GM12801 (cell line): ENCODE results near the gene OTOP3.

ENCODE experiments used
- CTCF ChIP-seq: IDR thresholded peaks from one replicate; pipeline ENCODE4 v1.5.1; 2011; ENCODE audit warnings: control low read depth; ENCODE audit not compliant: insufficient read length; ENCODE audit errors: extremely low read depth

Gene OTOP3

GRCh38 chr17:74957935-74958740, 22.4 kb downstream of the OTOP3 start:
- TF ChIP-seq CTCF = no peak

- no peak for TF ChIP-seq CTCF
Measured at GRCh38 chr17:74959826-74960515, 24.3 kb downstream of the OTOP3 start.

DNA sequence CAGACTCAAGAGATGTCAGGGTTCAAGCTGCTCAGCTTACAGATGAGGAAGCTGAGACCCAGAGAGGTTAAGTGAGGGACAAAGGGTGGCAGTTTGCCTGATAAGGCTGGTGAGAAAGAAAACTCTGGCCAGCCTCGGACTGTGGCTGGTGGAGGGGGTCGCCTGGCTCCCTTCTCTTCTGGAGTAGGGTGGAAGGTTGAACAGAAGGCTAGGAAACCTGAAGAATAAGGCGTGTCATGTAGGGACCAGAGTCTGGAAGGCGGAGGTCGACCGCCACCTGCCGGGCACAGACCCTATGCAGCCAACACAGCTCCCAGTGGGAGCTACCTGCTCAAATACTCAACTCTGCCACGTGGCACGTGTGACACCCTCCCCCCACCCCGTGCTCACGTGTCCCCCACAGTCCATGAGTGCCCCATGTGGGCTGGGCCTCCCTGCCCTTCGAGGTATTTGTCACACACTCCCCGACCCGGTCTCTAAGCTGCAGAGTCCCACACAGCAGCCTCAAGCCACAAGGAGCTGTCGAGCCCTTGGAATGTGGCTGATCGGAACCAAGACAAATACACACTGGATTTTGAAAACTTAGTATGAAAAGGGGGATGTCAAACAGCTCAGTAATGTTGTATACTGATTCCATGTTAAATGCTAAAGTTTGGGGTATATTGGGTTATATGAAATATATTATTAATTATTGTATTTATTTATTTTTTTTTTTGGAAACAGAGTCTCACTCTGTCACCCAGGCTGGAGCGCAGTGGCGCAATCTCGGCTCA, 25.1 kb downstream of the OTOP3 start:
- no peak for TF ChIP-seq CTCF

DNA sequence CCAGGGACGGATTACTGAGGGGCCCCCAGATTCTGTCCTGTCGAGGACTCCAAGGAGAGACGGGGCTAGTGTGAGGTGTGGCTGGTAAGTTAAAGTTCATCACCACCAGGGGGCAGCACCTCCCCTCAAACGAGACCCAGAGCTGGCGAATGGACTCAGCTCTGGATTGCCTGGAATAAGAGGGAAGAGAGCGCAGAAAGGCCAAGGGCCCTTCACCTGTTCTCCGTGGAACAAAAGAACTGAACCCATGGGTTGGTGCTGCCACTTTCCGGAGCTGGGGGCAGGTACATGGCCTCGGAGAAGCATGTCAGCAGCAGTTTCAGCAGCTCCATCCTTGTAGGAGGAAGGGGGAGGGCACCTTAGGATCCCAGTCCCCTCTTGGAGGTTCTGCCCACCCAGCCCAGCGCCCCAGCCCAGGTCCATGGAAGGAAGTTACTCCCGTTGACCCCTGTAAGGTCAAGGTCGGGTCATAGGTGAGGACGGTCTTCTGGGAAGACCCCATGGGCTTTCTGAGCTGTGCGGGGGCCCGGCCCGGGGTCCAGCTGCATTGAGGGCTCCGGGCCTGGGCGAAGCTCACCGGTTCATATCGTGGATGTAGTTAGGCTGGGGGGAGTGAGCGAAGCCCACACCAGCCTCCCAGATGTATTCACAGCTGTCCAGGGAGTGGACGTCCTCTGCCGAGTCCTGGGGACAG, 26.1 kb downstream of the OTOP3 start:
- no peak for TF ChIP-seq CTCF

- no peak for TF ChIP-seq CTCF
Measured at GRCh38 chr17:74962622-74963394, 27.1 kb downstream of the OTOP3 start.

DNA sequence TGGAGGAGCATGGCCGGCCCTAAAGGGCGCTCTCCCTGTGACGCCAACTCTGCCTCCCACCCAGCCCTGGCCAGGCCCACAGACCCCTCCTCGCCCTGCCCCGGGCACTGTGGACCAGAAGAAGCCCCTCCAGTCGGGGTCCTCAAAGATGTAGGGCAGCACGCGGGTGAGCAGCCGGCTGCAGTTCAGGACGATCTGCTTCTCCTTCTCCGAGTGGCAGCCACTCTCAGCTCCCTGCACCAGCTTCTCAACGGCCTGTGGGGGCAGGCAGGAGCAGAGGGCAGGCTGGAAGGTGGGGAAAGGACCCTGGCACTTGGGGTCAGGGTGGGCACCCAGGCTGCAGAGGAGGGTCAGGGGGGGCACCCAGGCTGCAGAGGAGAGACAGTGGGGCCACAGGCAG, 28.0 kb downstream of the OTOP3 start:
- no peak for TF ChIP-seq CTCF
